ENCODE measurements around the gene SLC44A4. TPM values are rescaled to one million over a fixed set of nuclear protein-coding genes. Genes with fewer than 3 reads are reported as not detected.
A peak's percentile ranks its signal among the peaks of the same experiment; 100 is the strongest.

The SLC44A4 gene
- total and polyA plus RNA-seq, 9 of the 15 experiments (the other 6 are each of a cell fraction or from before 2014, with no cell fraction given): 7.9 to 18.6 (median 11.2) TPM

GRCh38 chr6:31829633-31830283 is 49.0 kb downstream of the SLC44A4 start (continued):
- TF ChIP-seq PRDM10 (IDR thresholded peaks at IDR 0.05; ENCODE audit: partially characterized antibody): no peak
- TF ChIP-seq CREB3 (tag; conservative IDR thresholded peaks at IDR 0.05; ENCODE audit: low read depth): no peak
- no peak for TF ChIP-seq CEBPZ (IDR thresholded peaks at IDR 0.05; ENCODE audit: borderline replicate concordance, low read depth, low read length)
- TF ChIP-seq ARHGAP35 (IDR thresholded peaks at IDR 0.05; ENCODE audit: partially characterized antibody): no peak
- TF ChIP-seq SFPQ (IDR thresholded peaks at IDR 0.05; ENCODE audit: low read depth, low read length): no peak
- no peak for TF ChIP-seq ZNF699 (CRISPR knock-in tag; IDR thresholded peaks at IDR 0.05; ENCODE audit: insufficient replicate concordance)
- no peak for TF ChIP-seq CBX5 (IDR thresholded peaks at IDR 0.05; ENCODE audit: borderline replicate concordance, low read depth)
- peak; percentile 28; the same call in 1 of the 2 replicates for TF ChIP-seq HDAC2 (IDR thresholded peaks at IDR 0.05)
- peak in 1 of 2 experiments; percentile 61; a peak in 2 of 4 replicates for TF ChIP-seq MAZ (CRISPR knock-in tag; conservative IDR thresholded peaks at IDR 0.05 in 1 of 2, IDR thresholded peaks at IDR 0.05 in 1 of 2)
- no peak for TF ChIP-seq GTF2F1 (IDR thresholded peaks at IDR 0.05; ENCODE audit: low read depth, low read length)
- no peak for TF ChIP-seq ZNF224 (CRISPR knock-in tag; IDR thresholded peaks at IDR 0.05)
- no peak for TF ChIP-seq CTBP1 (IDR thresholded peaks at IDR 0.05; ENCODE audit: borderline replicate concordance)
- TF ChIP-seq BRF2 (IDR thresholded peaks at IDR 0.05; ENCODE audit: borderline replicate concordance, insufficient read depth, insufficient read length): no peak
